Endothelial cell of umbilical vein (primary cell): Measurements from ENCODE around the gene DTX3. TPM values are rescaled to one million over a fixed set of nuclear protein-coding genes. Genes with fewer than 3 reads are reported as not detected.

ENCODE experiments used
- BruUV-seq: library from RNA; stranded (reverse); fragments of 400-500 nt; replicated peaks from 2 replicates; lab custom pipeline; 2021; lab: Mats Ljungman, UMichigan
- CTCF ChIA-PET: fragments of 300-600, 350-600 bp; sonication (Branson Sonifier 250); formaldehyde crosslinking; loops from one replicate; lab custom pipeline; 2021; ENCODE audit warnings: antibody characterized with exemption, inconsistent platforms; lab: Charles Lee
- POLR2A ChIA-PET: fragments of 300-600, 350-600 bp; sonication (Branson Sonifier 250); formaldehyde crosslinking; loops from one replicate; lab custom pipeline; 2021; ENCODE audit warnings: antibody characterized with exemption, inconsistent platforms; lab: Charles Lee
- DNase-seq: peaks from one replicate; pipeline ENCODE4 v3.0.0-alpha.2; 2011; ENCODE audit warnings: low read depth, low spot score
- FAIRE-seq: peaks from 2 replicates; lab custom pipeline; 2011; peaks lifted over from hg19 to GRCh38; lab: Jason Lieb, UNC
- H2AFZ ChIP-seq: 2 replicates; pipeline ENCODE4 v1.6.0; 2012; ENCODE audit warnings: low read depth, low read length, control low read depth, inconsistent platforms
- H3K27ac ChIP-seq: 2 replicates; pipeline ENCODE4 v1.5.1; 2011; ENCODE audit warnings: low read depth, mild to moderate bottlenecking, control low read depth, low read length, moderate library complexity; ENCODE audit not compliant: insufficient read depth
- H3K27me3 ChIP-seq, 2 experiments: 2 replicates each; pipeline versions ENCODE4 v1.6.0 to v1.6.1; 2011; ENCODE audit warnings: low read length in 2 of 2, mixed read lengths in 1 of 2; ENCODE audit not compliant: control insufficient read depth in 2 of 2, insufficient read depth in 2 of 2
- H3K36me3 ChIP-seq, 2 experiments: 2 replicates in 1 of 2; 3 replicates in 1 of 2; pipeline ENCODE4 v1.5.1; 2011; ENCODE audit warnings: low read length in 2 of 2, mild to moderate bottlenecking in 1 of 2, moderate library complexity in 1 of 2; ENCODE audit not compliant: control insufficient read depth in 2 of 2, insufficient read depth in 2 of 2; ENCODE audit errors: extremely low read depth in 1 of 2
- H3K4me1 ChIP-seq: 3 replicates; pipeline ENCODE4 v1.5.1; 2011; ENCODE audit warnings: mild to moderate bottlenecking, low read length; ENCODE audit not compliant: control insufficient read depth, insufficient read depth; ENCODE audit errors: extremely low read depth
- H3K4me2 ChIP-seq: 2 replicates; pipeline ENCODE4 v1.6.1; 2011; ENCODE audit warnings: low read length, control low read depth, mixed read lengths; ENCODE audit not compliant: insufficient read depth
- H3K4me3 ChIP-seq, 3 experiments: fragments of 200-600 bp in 1 of 3; sonication (generic), shearing (Covaris generic) in 1 of 3; replicated peaks in 1 of 3; 2 replicates each; pipeline ENCODE4 v1.5.1; 2011 to 2016; ENCODE audit warnings: control low read depth in 3 of 3, low read length in 3 of 3, mild to moderate bottlenecking in 2 of 3, inconsistent platforms in 1 of 3, low read depth in 1 of 3, moderate library complexity in 1 of 3; ENCODE audit not compliant: insufficient read depth in 1 of 3
- H3K79me2 ChIP-seq: 2 replicates; pipeline ENCODE4 v1.6.0; 2012; ENCODE audit warnings: low read length, inconsistent platforms; ENCODE audit not compliant: control insufficient read depth, insufficient read depth
- H3K9ac ChIP-seq: replicated peaks from 2 replicates; pipeline ENCODE3; 2011; ENCODE audit warnings: low read length, control low read depth; ENCODE audit not compliant: insufficient read depth; ENCODE audit errors: extremely low read depth
- H3K9me1 ChIP-seq: replicated peaks from 3 replicates; pipeline ENCODE4 v1.6.0; 2011; ENCODE audit warnings: mild to moderate bottlenecking, low read length; ENCODE audit not compliant: control insufficient read depth, insufficient read depth; ENCODE audit errors: extremely low read depth
- H3K9me3 ChIP-seq: replicated peaks from 2 replicates; pipeline ENCODE4 v1.5.1; 2012; ENCODE audit warnings: low read length, inconsistent platforms; ENCODE audit not compliant: control insufficient read depth, insufficient read depth
- H4K20me1 ChIP-seq: replicated peaks from 2 replicates; pipeline ENCODE3; 2011; ENCODE audit warnings: mild to moderate bottlenecking, low read length; ENCODE audit not compliant: control insufficient read depth, insufficient read depth; ENCODE audit errors: extremely low read depth
- CTCF ChIP-seq, 2 donors: IDR thresholded peaks; 1 replicate in 1 of 2; 2 replicates in 1 of 2; pipeline ENCODE4 v1.5.1; 2011; ENCODE audit warnings: low read length in 2 of 2, mild to moderate bottlenecking in 2 of 2, moderate library complexity in 2 of 2, control low read depth in 1 of 2, inconsistent platforms in 1 of 2, low read depth in 1 of 2; ENCODE audit not compliant: insufficient read depth in 1 of 2; ENCODE audit errors: extremely low read depth in 1 of 2
- EZH2 ChIP-seq: IDR thresholded peaks from 2 replicates; pipeline ENCODE4 v1.6.1; 2012; ENCODE audit warnings: borderline replicate concordance, low read depth, mild to moderate bottlenecking, moderate library complexity, low read length, inconsistent platforms; ENCODE audit not compliant: severe bottlenecking
- FOS ChIP-seq: IDR thresholded peaks from 2 replicates; pipeline ENCODE4 v1.6.1; 2011; ENCODE audit warnings: mild to moderate bottlenecking, low read length, moderate library complexity, borderline replicate concordance; ENCODE audit not compliant: insufficient read depth
- GATA2 ChIP-seq: IDR thresholded peaks from 2 replicates; pipeline ENCODE4 v1.7.0; 2011; ENCODE audit warnings: low read depth, mild to moderate bottlenecking, moderate library complexity, mixed read lengths, low read length; ENCODE audit not compliant: insufficient read length, insufficient read depth
- JUN ChIP-seq: IDR thresholded peaks from 2 replicates; pipeline ENCODE4 v1.6.1; 2011; ENCODE audit warnings: borderline replicate concordance, low read depth; ENCODE audit not compliant: insufficient read length, insufficient read depth
- MYC ChIP-seq: IDR thresholded peaks from one replicate; pipeline ENCODE4 v1.6.1; 2011; ENCODE audit warnings: mild to moderate bottlenecking, low read depth, low read length
- POLR2A ChIP-seq: IDR thresholded peaks from 2 replicates; pipeline ENCODE4 v1.6.1; 2012; ENCODE audit warnings: low read depth, mild to moderate bottlenecking, control low read depth, low read length
- POLR2AphosphoS5 ChIP-seq: IDR thresholded peaks from 2 replicates; pipeline ENCODE4 v1.6.1; 2012; ENCODE audit warnings: low read depth, mild to moderate bottlenecking, control low read depth, low read length, moderate library complexity; ENCODE audit not compliant: insufficient read depth
- dilution Hi-C: fragments of 300-500 bp; cut with MboI; formaldehyde crosslinking; loops from one replicate; pipeline ENCODE4 v1.15.0; 2019; ENCODE audit warnings: low sequenced_read_pairs; ENCODE audit not compliant: extremely low pct_ligation_motif_present
- intact Hi-C: fragments of 100-400 bp; cut with micrococcal nuclease; formaldehyde crosslinking; loops from one replicate; pipeline ENCODE4 v1.10.0; 2022
- polyA plus RNA-seq, 4 experiments: library from polyadenylated mRNA; depleted of rRNA in 3 of 4; stranded (reverse) in 3 of 4; unstranded in 1 of 4; fragments of >200 nt; gene quantifications; 2 replicates each; pipeline versions ENCODE4 v1.2.1 to v1.2.3, GENCODE V29; 2011 to 2012; ENCODE audit warnings: missing spikeins in 1 of 4
- total RNA-seq: library from RNA; stranded (reverse); gene quantifications from 2 replicates; pipeline ENCODE4 v1.2.3, GENCODE V29; 2021
- TF ChIP-seq, protein P1 (sequence below): IDR thresholded peaks from 2 replicates; pipeline ENCODE4 v1.6.1; 2011; ENCODE audit not compliant: insufficient read depth, insufficient read length

The DTX3 gene
- total and polyA plus RNA-seq, 2 donors (not counting 3 experiments of a cell fraction or from before 2014, with no cell fraction given): 34.5 to 51.4 TPM

DNA sequence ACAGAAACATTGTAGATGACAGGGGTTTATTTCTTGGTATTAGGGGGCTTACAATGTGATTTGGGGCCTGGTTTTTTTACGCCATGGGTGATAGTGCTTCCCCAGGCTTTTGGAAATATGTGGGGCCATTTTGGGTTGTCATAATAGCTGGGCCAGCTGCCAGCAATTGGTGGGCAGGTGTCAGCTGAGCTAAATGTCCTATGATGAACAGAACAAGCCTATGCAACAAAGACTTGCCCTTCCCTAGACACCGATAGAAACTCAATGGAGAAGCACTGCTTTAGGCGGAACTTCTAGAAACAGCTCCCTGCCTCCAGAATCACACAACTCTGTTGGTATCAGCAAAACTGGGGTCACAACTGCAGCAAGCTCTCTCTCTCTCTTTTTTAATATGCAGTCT lies 33.5 kb downstream of the DTX3 start:
- no peak for TF ChIP-seq FOS
- no peak for TF ChIP-seq JUN
- no peak for TF ChIP-seq POLR2A
- TF ChIP-seq POLR2AphosphoS5: no peak
- TF ChIP-seq GATA2: no peak
- TF ChIP-seq, protein P1, sequence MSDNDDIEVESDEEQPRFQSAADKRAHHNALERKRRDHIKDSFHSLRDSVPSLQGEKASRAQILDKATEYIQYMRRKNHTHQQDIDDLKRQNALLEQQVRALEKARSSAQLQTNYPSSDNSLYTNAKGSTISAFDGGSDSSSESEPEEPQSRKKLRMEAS: no peak
- TF ChIP-seq CTCF (IDR thresholded peaks at IDR 0.05; ENCODE audit: extremely low read depth in 1 of 2, insufficient read depth in 1 of 2, low read depth in 1 of 2, low read length in 2 of 2): no peak
- no peak for TF ChIP-seq EZH2
- no peak for TF ChIP-seq MYC
- dilution Hi-C loops (no loop called here), intact Hi-C loops (no loop called here)
- Histone ChIP-seq H3K79me2 (no peaks in the 10 kb centered on the region), H3K9me1 (no peaks in the 10 kb centered on the region), H3K4me2 (no peak overlapping the region), H2AFZ (no peak overlapping the region), H3K9me3 (no peaks in the 10 kb centered on the region), H3K9ac (no peak overlapping the region), H3K27me3 (peaks cover 17 to 26% of the 10 kb centered on the region in 2 experiments), H3K4me3 (no peak overlapping the region), H4K20me1 (no peaks in the 10 kb centered on the region), H3K4me1 (no peaks in the 10 kb centered on the region), H3K36me3 (no peaks in the 10 kb centered on the region), H3K27ac (no peak overlapping the region)
- FAIRE-seq: no peak
- POLR2A ChIA-PET: no interaction called here
- BruUV-seq: no TSS peak
- CTCF ChIA-PET: interaction anchor here (0.6 to 3.3 kb wide), 7 partner anchors 16 to 179 kb away, joined by 3 to 28 read pairs (median 4); no protein-coding TSS in a partner anchor
- DNase-seq: no peak
